ENCODE data around the gene DTNA. TPM values are rescaled to one million over a fixed set of nuclear protein-coding genes. Genes with fewer than 3 reads are reported as not detected.
A peak's percentile ranks its signal among the peaks of the same experiment; 100 is the strongest.

The DTNA gene
- total and polyA plus RNA-seq, 2 of the 8 experiments (the other 6 are each of a cell fraction or from before 2014, with no cell fraction given): 30.2 to 32.7 TPM

- Histone ChIP-seq H2AK5ac (ENCODE audit: low read depth, low read length) (no peak overlapping the region), H3K27ac (ENCODE audit: low read depth, low read length) (no peak overlapping the region), H3K4me2 (ENCODE audit: insufficient read depth in 1 of 2, low read depth in 2 of 2, low read length in 2 of 2) (no peak overlapping the region), H4K5ac (ENCODE audit: insufficient read length, low read depth, low read length) (no peak overlapping the region), H3K56ac (replicated peaks; ENCODE audit: insufficient read length, low read depth, low read length) (peak overlapping the region; percentile 20), H3K9ac (replicated peaks in 1 of 4; ENCODE audit: extremely low read depth in 1 of 4, low read depth in 3 of 4, low read length in 3 of 4) (no peak overlapping the region), H3K4ac (replicated peaks; ENCODE audit: insufficient read length, low read depth, low read length) (no peak overlapping the region), H3K23ac (ENCODE audit: insufficient read length) (no peak overlapping the region), H4K8ac (ENCODE audit: extremely low read depth, insufficient read depth, low read length) (no peak overlapping the region), H3K36me3 (ENCODE audit: control insufficient read depth in 2 of 4, insufficient read depth in 4 of 4, low read length in 3 of 4) (no peaks in the 10 kb centered on the region; a peak in 1 of 8 replicates), H2BK120ac (replicated peaks; ENCODE audit: low read depth, low read length) (no peak overlapping the region), H3K27me3 (replicated peaks in 1 of 4; ENCODE audit: control insufficient read depth in 3 of 4, extremely low read depth in 1 of 4, insufficient read depth in 3 of 4, low read length in 3 of 4) (no peaks in the 10 kb centered on the region), H2BK15ac (ENCODE audit: low read length) (no peak overlapping the region), H3K9me3 (ENCODE audit: insufficient read depth in 2 of 2, low read depth in 1 of 2, low read length in 1 of 2) (no peaks in the 10 kb centered on the region), H3K79me1 (ENCODE audit: low read depth, low read length) (no peaks in the 10 kb centered on the region), H4K20me1 (replicated peaks in 1 of 2; ENCODE audit: control insufficient read depth in 1 of 2, insufficient read depth in 2 of 2, low read length in 2 of 2) (no peaks in the 10 kb centered on the region), H4K91ac (replicated peaks; ENCODE audit: insufficient read length, low read length) (no peak overlapping the region), H3K4me1 (replicated peaks in 1 of 4; ENCODE audit: control insufficient read depth in 3 of 4, insufficient read depth in 4 of 4, low read length in 3 of 4) (peaks cover 0 to under 1% (median 0%) of the 10 kb centered on the region in 4 experiments; a peak in 1 of 7 replicates), H2BK20ac (ENCODE audit: low read length) (no peak overlapping the region), H2AFZ (ENCODE audit: low read length) (no peak overlapping the region), H3K4me3 (ENCODE audit: extremely low read depth in 1 of 4, insufficient read depth in 2 of 4, low read depth in 3 of 4, low read length in 4 of 4) (no peak overlapping the region), H2BK5ac (ENCODE audit: low read depth, low read length) (no peak overlapping the region), H3K14ac (ENCODE audit: insufficient read length) (no peak overlapping the region), H3K79me2 (ENCODE audit: control insufficient read depth in 1 of 2, insufficient read depth in 2 of 2, low read length in 2 of 2) (no peaks in the 10 kb centered on the region), H3K18ac (ENCODE audit: extremely low read depth, low read length) (no peak overlapping the region), H2BK12ac (ENCODE audit: low read depth, low read length) (no peak overlapping the region), H3K23me2 (ENCODE audit: low read depth, low read length) (no peaks in the 10 kb centered on the region; the same call in 1 of the 2 replicates)
- POLR2A ChIA-PET (ENCODE audit: partially characterized antibody): interaction anchor here (1.4 kb wide), 1 partner anchor 16 kb away, joined by 3 read pairs; no protein-coding TSS in a partner anchor
- FAIRE-seq (no peak), DNase-seq (ENCODE audit: low read depth in 1 of 2, low spot score in 2 of 2) (no peak)
- CTCF ChIA-PET (ENCODE audit: partially characterized antibody): interaction anchor here (1.0 to 5.5 kb wide), 3 partner anchors 10 to 30 kb away, joined by 3 to 31 read pairs (median 5); no protein-coding TSS in a partner anchor
- TF ChIP-seq CTCF (IDR thresholded peaks at IDR 0.05; ENCODE audit: control extremely low read depth in 1 of 3, insufficient read depth in 1 of 3, low read depth in 1 of 3, low read length in 3 of 3) (no peak), KDM5A (IDR thresholded peaks at IDR 0.05; ENCODE audit: low read length) (no peak), POLR2AphosphoS5 (IDR thresholded peaks at IDR 0.05; ENCODE audit: low read depth, low read length) (no peak), CBX8 (IDR thresholded peaks at IDR 0.05; ENCODE audit: borderline replicate concordance, low read depth, low read length) (no peak), BRCA1 (IDR thresholded peaks at IDR 0.05; ENCODE audit: low read depth, low read length) (no peak), RFX5 (IDR thresholded peaks at IDR 0.05; ENCODE audit: borderline replicate concordance, low read depth, low read length) (no peak), EZH2 (IDR thresholded peaks at IDR 0.05; ENCODE audit: low read depth, low read length, severe bottlenecking) (no peak), TEAD4 (IDR thresholded peaks at IDR 0.05; ENCODE audit: low read depth, low read length) (no peak), TAF1 (IDR thresholded peaks at IDR 0.05; ENCODE audit: low read depth, low read length) (no peak), USF2 (IDR thresholded peaks at IDR 0.05; ENCODE audit: low read length) (no peak), SP2 (IDR thresholded peaks at IDR 0.05; ENCODE audit: low read length) (no peak), PHF8 (conservative IDR thresholded peaks at IDR 0.05; ENCODE audit: low read depth, low read length) (no peak)
Measured at GRCh38 chr18:34691614-34692013, 18.5 kb upstream of the DTNA start.
